H9 (cell line): ENCODE data around the gene KANSL1L. TPM values are rescaled to one million over a fixed set of nuclear protein-coding genes. Genes with fewer than 3 reads are reported as not detected.

Experiments used
- DNase-seq: peaks from one replicate; pipeline ENCODE4 v3.0.0-alpha.2; 2017
- H2AFZ ChIP-seq: one replicate; pipeline ENCODE4 v1.6.1; 2013; ENCODE audit warnings: mild to moderate bottlenecking, low read length, control low read depth, moderate library complexity
- H2AK5ac ChIP-seq: 2 replicates; pipeline ENCODE4 v1.6.1; 2013; ENCODE audit warnings: low read length, control low read depth, mixed read lengths; ENCODE audit not compliant: insufficient read length
- H2BK120ac ChIP-seq: one replicate; pipeline ENCODE4 v1.6.1; 2013; ENCODE audit warnings: low read depth, mild to moderate bottlenecking, low read length, control low read depth, inconsistent platforms; ENCODE audit not compliant: poor library complexity, severe bottlenecking
- H2BK12ac ChIP-seq: 2 replicates; pipeline ENCODE4 v1.6.1; 2013; ENCODE audit warnings: low read length, control low read depth, mixed read lengths, low read depth; ENCODE audit not compliant: insufficient read length
- H2BK15ac ChIP-seq: 2 replicates; pipeline ENCODE4 v1.6.1; 2013; ENCODE audit warnings: low read depth, low read length, control low read depth
- H2BK20ac ChIP-seq: one replicate; pipeline ENCODE4 v1.6.1; 2013; ENCODE audit warnings: low read depth, mild to moderate bottlenecking, low read length, control low read depth, inconsistent platforms; ENCODE audit not compliant: poor library complexity, severe bottlenecking
- H2BK5ac ChIP-seq: 2 replicates; pipeline ENCODE4 v1.6.1; 2013; ENCODE audit warnings: low read length, control low read depth, mixed read lengths; ENCODE audit not compliant: insufficient read length
- H3K14ac ChIP-seq: 2 replicates; pipeline ENCODE4 v1.6.1; 2013; ENCODE audit warnings: low read length, control low read depth; ENCODE audit not compliant: insufficient read depth
- H3K18ac ChIP-seq: 2 replicates; pipeline ENCODE4 v1.6.1; 2013; ENCODE audit warnings: low read depth, mild to moderate bottlenecking, mixed read lengths, low read length, control low read depth; ENCODE audit not compliant: insufficient read length
- H3K23ac ChIP-seq: 2 replicates; pipeline ENCODE4 v1.6.1; 2013; ENCODE audit warnings: low read length, control low read depth, mixed read lengths, low read depth; ENCODE audit not compliant: insufficient read length
- H3K23me2 ChIP-seq: 2 replicates; pipeline ENCODE4 v1.6.1; 2013; ENCODE audit warnings: low read depth, mild to moderate bottlenecking, mixed read lengths, low read length, control low read depth; ENCODE audit not compliant: insufficient read length, poor library complexity, severe bottlenecking
- H3K27ac ChIP-seq: 2 replicates; pipeline ENCODE4 v1.5.1; 2013; ENCODE audit warnings: low read length, control low read depth, mixed read lengths, low read depth; ENCODE audit not compliant: insufficient read length
- H3K27me3 ChIP-seq: 2 replicates; pipeline ENCODE4 v1.6.1; 2013; ENCODE audit warnings: low read length, control low read depth, inconsistent platforms; ENCODE audit not compliant: insufficient read depth
- H3K4ac ChIP-seq: 2 replicates; pipeline ENCODE4 v1.6.1; 2013; ENCODE audit warnings: low read depth, mild to moderate bottlenecking, control low read depth, inconsistent platforms, low read length, moderate library complexity
- H3K4me1 ChIP-seq: 2 replicates; pipeline ENCODE4 v1.6.1; 2013; ENCODE audit warnings: low read length, control low read depth, inconsistent platforms; ENCODE audit not compliant: insufficient read depth
- H3K4me2 ChIP-seq: 2 replicates; pipeline ENCODE4 v1.6.1; 2013; ENCODE audit warnings: low read length, control low read depth, mixed read lengths; ENCODE audit not compliant: insufficient read length, insufficient read depth
- H3K56ac ChIP-seq: 2 replicates; pipeline ENCODE4 v1.6.1; 2013; ENCODE audit warnings: low read depth, mild to moderate bottlenecking, mixed read lengths, low read length, control low read depth; ENCODE audit not compliant: insufficient read length
- H3K79me1 ChIP-seq: 2 replicates; pipeline ENCODE4 v1.6.1; 2013; ENCODE audit warnings: low read depth, mild to moderate bottlenecking, moderate library complexity, low read length, control low read depth, inconsistent platforms; ENCODE audit not compliant: insufficient read depth, poor library complexity, severe bottlenecking
- H3K79me2 ChIP-seq: 2 replicates; pipeline ENCODE4 v1.6.1; 2013; ENCODE audit warnings: low read length, control low read depth, inconsistent platforms; ENCODE audit not compliant: insufficient read depth
- H3K9ac ChIP-seq: 2 replicates; pipeline ENCODE4 v1.6.1; 2013; ENCODE audit warnings: low read length, control low read depth, mixed read lengths; ENCODE audit not compliant: insufficient read length; ENCODE audit errors: extremely low read depth
- H3K9me3 ChIP-seq: one replicate; pipeline ENCODE4 v1.6.1; 2013; ENCODE audit warnings: low read depth, low read length, inconsistent platforms; ENCODE audit not compliant: control insufficient read depth
- H3T11ph ChIP-seq: one replicate; pipeline ENCODE4 v1.6.1; 2013; ENCODE audit warnings: mild to moderate bottlenecking, low read length, control low read depth, inconsistent platforms
- H4K20me1 ChIP-seq: one replicate; pipeline ENCODE4 v1.6.1; 2013; ENCODE audit not compliant: control insufficient read depth, insufficient read length, insufficient read depth
- H4K5ac ChIP-seq: 2 replicates; pipeline ENCODE4 v1.6.1; 2013; ENCODE audit warnings: low read depth, mild to moderate bottlenecking, mixed read lengths, low read length, control low read depth; ENCODE audit not compliant: insufficient read length
- H4K8ac ChIP-seq: replicated peaks from 2 replicates; pipeline ENCODE4 v1.6.1; 2013; ENCODE audit warnings: low read length, control low read depth, mixed read lengths, low read depth; ENCODE audit not compliant: insufficient read length
- H4K91ac ChIP-seq: 2 replicates; pipeline ENCODE4 v1.6.1; 2013; ENCODE audit warnings: low read depth, mild to moderate bottlenecking, moderate library complexity, mixed read lengths, low read length, control low read depth; ENCODE audit not compliant: insufficient read length
- H3K27ac Mint-ChIP-seq, 3 experiments: 2 replicates in 2 of 3; 3 replicates in 1 of 3; pipeline ENCODE4 v1.8.0; 2020 to 2021; ENCODE audit warnings: mixed read lengths in 3 of 3, mild to moderate bottlenecking in 1 of 3, moderate library complexity in 1 of 3
- H3K27me3 Mint-ChIP-seq: 2 replicates; pipeline ENCODE4 v1.8.0; 2021; ENCODE audit warnings: low read depth, mild to moderate bottlenecking, moderate library complexity, mixed read lengths
- H3K36me3 Mint-ChIP-seq, 3 experiments: 2 replicates in 2 of 3; 3 replicates in 1 of 3; pipeline ENCODE4 v1.8.0; 2020 to 2021; ENCODE audit warnings: low read depth in 3 of 3, mixed read lengths in 3 of 3; ENCODE audit not compliant: insufficient read depth in 1 of 3
- H3K4me1 Mint-ChIP-seq, 2 experiments: 2 replicates each; pipeline ENCODE4 v1.8.0; 2020; ENCODE audit warnings: mixed read lengths in 2 of 2
- H3K4me3 Mint-ChIP-seq, 2 experiments: 2 replicates in 1 of 2; 3 replicates in 1 of 2; pipeline ENCODE4 v1.8.0; 2020 to 2021; ENCODE audit warnings: mild to moderate bottlenecking in 2 of 2, mixed read lengths in 2 of 2, moderate library complexity in 1 of 2
- H3K9me3 Mint-ChIP-seq, 2 experiments: 2 replicates in 1 of 2; 3 replicates in 1 of 2; pipeline ENCODE4 v1.8.0; 2020; ENCODE audit warnings: mild to moderate bottlenecking in 2 of 2, mixed read lengths in 2 of 2, moderate library complexity in 1 of 2
- CTCF ChIP-seq: fragments of 200-600 bp; sonication (generic); conservative IDR thresholded peaks from 3 replicates; pipeline ENCODE4 v1.8.0; 2021; ENCODE audit warnings: antibody characterized with exemption, mild to moderate bottlenecking
- total RNA-seq: library from RNA; stranded (reverse); gene quantifications from 2 replicates; pipeline ENCODE4 v1.2.1, GENCODE V29; 2021

Gene KANSL1L
- total RNA-seq, 1 experiment from 2014 or later: 8.2 TPM

DNA sequence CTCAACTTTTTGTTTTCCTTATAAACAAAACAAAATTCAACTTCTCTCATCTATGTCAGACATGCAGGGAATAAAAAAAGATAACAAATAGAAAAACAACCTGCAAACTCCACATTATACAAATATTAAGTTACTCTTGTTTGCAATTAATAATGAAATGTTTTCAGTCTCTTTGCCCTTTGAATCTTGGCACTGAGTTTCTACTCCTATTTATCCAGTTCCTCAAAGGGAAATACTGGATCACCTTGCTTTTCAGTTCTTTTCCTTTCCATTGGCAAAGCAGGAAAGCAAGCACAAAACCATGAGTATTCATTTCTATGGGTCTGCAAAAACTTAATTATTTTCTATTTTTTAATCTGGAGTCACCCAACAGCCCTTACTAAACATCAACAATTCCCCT, 23.6 kb downstream of the KANSL1L start:
- no peak overlapping the region for H3K27ac ChIP-seq
- H3K4ac ChIP-seq: no peak overlapping the region
- no peak overlapping the region for H2BK20ac ChIP-seq
- no peak overlapping the region for H3K23ac ChIP-seq
- H4K20me1 ChIP-seq: no peaks in the 10 kb centered on the region
- no peak overlapping the region for H4K91ac ChIP-seq
- H2BK12ac ChIP-seq: no peak overlapping the region
- no peaks in the 10 kb centered on the region for H3K4me1 ChIP-seq
- DNase-seq: no peak
- H3K79me2 ChIP-seq: no peaks in the 10 kb centered on the region
- no peak overlapping the region for H3K9ac ChIP-seq
- no peak overlapping the region for H3K14ac ChIP-seq
- Mint-ChIP-seq H3K4me3 (no peak overlapping the region), H3K27ac (no peak overlapping the region), H3K4me1 (no peaks in the 10 kb centered on the region; a peak in 1 of 4 replicates), H3K9me3 (peaks cover 6 to 11% of the 10 kb centered on the region in 2 experiments; a peak in 4 of 5 replicates), H3K27me3 (no peaks in the 10 kb centered on the region), H3K36me3 (peaks cover 23 to 55% (median 42%) of the 10 kb centered on the region in 3 experiments)
- no peak overlapping the region for H2BK5ac ChIP-seq
- H2BK15ac ChIP-seq: no peak overlapping the region
- H2BK120ac ChIP-seq: no peak overlapping the region
- H2AFZ ChIP-seq: no peak overlapping the region
- H3K23me2 ChIP-seq: no peaks in the 10 kb centered on the region
- H3K27me3 ChIP-seq: no peaks in the 10 kb centered on the region
- no peak overlapping the region for H3T11ph ChIP-seq
- H2AK5ac ChIP-seq: no peak overlapping the region
- H3K9me3 ChIP-seq: no peaks in the 10 kb centered on the region
- H3K18ac ChIP-seq: no peak overlapping the region
- H3K4me2 ChIP-seq: no peak overlapping the region
- H4K8ac ChIP-seq: no peak overlapping the region
- no peak overlapping the region for H4K5ac ChIP-seq
- no peak overlapping the region for H3K56ac ChIP-seq
- no peak for TF ChIP-seq CTCF
- no peaks in the 10 kb centered on the region for H3K79me1 ChIP-seq
